K562 (cell line): Measurements from ENCODE around the gene BRAF. TPM values are rescaled to one million over a fixed set of nuclear protein-coding genes. Genes with fewer than 3 reads are reported as not detected.
A peak's percentile ranks its signal among the peaks of the same experiment; 100 is the strongest.

ENCODE experiments used
- ARHGAP35 ChIP-seq: fragments of 450-650 bp; IDR thresholded peaks from 2 replicates; pipeline ENCODE4 v1.6.1; 2018; ENCODE audit not compliant: partially characterized antibody
- BRD4 ChIP-seq: fragments of 200-600 bp; sonication (generic); IDR thresholded peaks from 2 replicates; pipeline ENCODE4 v1.6.1; 2017; ENCODE audit warnings: inconsistent platforms
- CBFB ChIP-seq: sonication (generic); formaldehyde crosslinking; IDR thresholded peaks from 2 replicates; pipeline ENCODE4 v1.4.0; 2020; ENCODE audit warnings: mild to moderate bottlenecking, missing genetic modification reagents
- CTBP1 ChIP-seq: fragments of 450-650 bp; IDR thresholded peaks from 2 replicates; pipeline ENCODE4 v1.6.1; 2016; ENCODE audit warnings: borderline replicate concordance
- DACH1 ChIP-seq: fragments of 450-650 bp; IDR thresholded peaks from 2 replicates; pipeline ENCODE4 v1.6.1; 2018; ENCODE audit not compliant: partially characterized antibody
- DIDO1 ChIP-seq: fragments of 450-650 bp; IDR thresholded peaks from 2 replicates; pipeline ENCODE4 v1.6.1; 2016; ENCODE audit warnings: low read depth, missing biosample characterization, missing genetic modification characterization
- E2F5 ChIP-seq: sonication (generic); formaldehyde crosslinking; IDR thresholded peaks from 2 replicates; pipeline ENCODE4 v1.8.0; 2022; ENCODE audit warnings: mild to moderate bottlenecking, missing genetic modification reagents
- ELF2 ChIP-seq: fragments of 250-450 bp; sonication (Bioruptor Pico); IDR thresholded peaks from 2 replicates; pipeline ENCODE4 v1.5.0; 2021; ENCODE audit warnings: mild to moderate bottlenecking
- ESRRA ChIP-seq: fragments of 450-650 bp; IDR thresholded peaks from 2 replicates; pipeline ENCODE4 v1.6.1; 2014; ENCODE audit warnings: low read depth, mild to moderate bottlenecking, moderate library complexity, borderline replicate concordance
- HDAC2 ChIP-seq: fragments of 450-650 bp; IDR thresholded peaks from 2 replicates; pipeline ENCODE4 v1.6.1; 2016; ENCODE audit warnings: mild to moderate bottlenecking
- ID3 ChIP-seq, 2 experiments: fragments of 250-450 bp in 1 of 2; fragments of 450-650 bp in 1 of 2; sonication (Bioruptor Pico) in 1 of 2; IDR thresholded peaks; 2 replicates each; pipeline versions ENCODE4 v1.6.1 to v1.8.0; 2016 to 2021; ENCODE audit warnings: mild to moderate bottlenecking in 2 of 2, moderate library complexity in 2 of 2, missing compliant biosample characterization in 1 of 2, missing genetic modification characterization in 1 of 2
- KLF13 ChIP-seq: fragments of 450-650 bp; IDR thresholded peaks from 2 replicates; pipeline ENCODE4 v1.6.1; 2016; ENCODE audit warnings: missing genetic modification characterization, low read depth, mild to moderate bottlenecking, missing compliant biosample characterization, moderate library complexity, borderline replicate concordance
- KLF6 ChIP-seq: fragments of 250-450 bp; sonication (Bioruptor Pico); IDR thresholded peaks from 2 replicates; pipeline ENCODE4 v1.4.0; 2020; ENCODE audit warnings: mild to moderate bottlenecking, moderate library complexity, borderline replicate concordance
- NR1H2 ChIP-seq: sonication (generic); formaldehyde crosslinking; IDR thresholded peaks from 2 replicates; pipeline ENCODE4 v1.4.0; 2020; ENCODE audit warnings: mild to moderate bottlenecking, missing genetic modification reagents
- NR4A1 ChIP-seq, 2 experiments: fragments of 250-450 bp in 1 of 2; fragments of 450-650 bp in 1 of 2; sonication (Bioruptor Pico) in 1 of 2; IDR thresholded peaks; 2 replicates each; pipeline versions ENCODE4 v1.4.0 to v1.6.1; 2016 to 2020; ENCODE audit warnings: mild to moderate bottlenecking in 2 of 2, missing compliant biosample characterization in 1 of 2, missing genetic modification characterization in 1 of 2, moderate library complexity in 1 of 2
- PKNOX1 ChIP-seq: fragments of 450-650 bp; IDR thresholded peaks from 2 replicates; pipeline ENCODE4 v1.6.1; 2016
- RB1 ChIP-seq: fragments of 450-650 bp; IDR thresholded peaks from 2 replicates; pipeline ENCODE4 v1.6.1; 2017; ENCODE audit warnings: low read depth, mild to moderate bottlenecking
- RNF2 ChIP-seq: sonication (generic); IDR thresholded peaks from 2 replicates; pipeline ENCODE4 v1.6.1; 2016
- STAT5A ChIP-seq: IDR thresholded peaks from 2 replicates; pipeline ENCODE4 v1.6.1; 2012; ENCODE audit warnings: low read length, inconsistent platforms, borderline replicate concordance
- SUPT5H ChIP-seq: fragments of 450-650 bp; IDR thresholded peaks from 2 replicates; pipeline ENCODE4 v1.6.1; 2016
- VEZF1 ChIP-seq: fragments of 200-800 bp; sonication (Bioruptor generic); IDR thresholded peaks from 2 replicates; pipeline ENCODE4 v1.6.1; 2017; ENCODE audit warnings: missing genetic modification characterization, missing compliant biosample characterization
- ZBTB7A ChIP-seq: IDR thresholded peaks from 2 replicates; pipeline ENCODE4 v1.6.1; 2011; ENCODE audit warnings: low read depth, mild to moderate bottlenecking, low read length, moderate library complexity, borderline replicate concordance; ENCODE audit not compliant: control insufficient read depth
- ZNF184 ChIP-seq: sonication (generic); formaldehyde crosslinking; IDR thresholded peaks from 2 replicates; pipeline ENCODE4 v1.5.0; 2020; ENCODE audit warnings: missing genetic modification reagents
- ZNF212 ChIP-seq: fragments of 450-650 bp; formaldehyde crosslinking; IDR thresholded peaks from 2 replicates; pipeline ENCODE4 v1.4.0; 2020; ENCODE audit warnings: mild to moderate bottlenecking
- ZNF79 ChIP-seq: fragments of 250-450 bp; sonication (Bioruptor Pico); IDR thresholded peaks from 2 replicates; pipeline ENCODE4 v1.4.0; 2020; ENCODE audit warnings: low read depth, mild to moderate bottlenecking, moderate library complexity
- polyA plus RNA-seq, 8 experiments: library from polyadenylated mRNA; depleted of rRNA in 4 of 8; stranded (reverse) in 5 of 8; unstranded in 3 of 8; fragments of >200 nt; fragmentation: Nextera tagmentation in 2 of 8; fragmentation: Illumina TruSeq in 1 of 8; extraction: Ambion mirVana in 2 of 8; extraction: Trizol in 1 of 8; gene quantifications; 2 replicates each; pipeline versions ENCODE4 v1.2.1 to v1.2.3, GENCODE V29; 2011 to 2014; ENCODE audit warnings: inconsistent platforms in 1 of 8, missing spikeins in 1 of 8
- total RNA-seq, 7 experiments: library from RNA; depleted of rRNA in 6 of 7; stranded (reverse); fragments of >200 nt in 6 of 7; fragmentation: Illumina TruSeq in 2 of 7; extraction: Trizol in 2 of 7; gene quantifications; 2 replicates each; pipeline versions ENCODE4 v1.2.1 to v1.2.3, GENCODE V29; 2011 to 2021; ENCODE audit warnings: low replicate concordance in 1 of 7

BRAF gene
- total and polyA plus RNA-seq, 9 of the 15 experiments (the other 6 are each of a cell fraction or from before 2014, with no cell fraction given) = 3.6 to 38.3 (median 21.9) TPM

- TF ChIP-seq PKNOX1 (no peak), SUPT5H (peak; percentile 99), ELF2 (CRISPR knock-in tag) (peak; percentile 63), ESRRA (peak; percentile 99), ZBTB7A (peak; percentile 64; the same call in 1 of the 2 replicates), KLF6 (peak; percentile 59; the same call in 1 of the 2 replicates), ARHGAP35 (no peak), HDAC2 (peak; percentile 29; the same call in 1 of the 2 replicates), RNF2 (peak; percentile 58; the same call in 1 of the 2 replicates), NR4A1 (CRISPR knock-in tag; IDR thresholded peaks at IDR 0.05) (0 out of 2 replicates have a peak, but pooled peaks have one; percentile 45), NR4A1 (tag; IDR thresholded peaks at IDR 0.05) (peak; percentile 71; the same call in 1 of the 2 replicates), CTBP1 (peak; percentile 96), RB1 (peak; percentile 89), ID3 (CRISPR knock-in tag; IDR thresholded peaks at IDR 0.05) (no peak), ID3 (tag; IDR thresholded peaks at IDR 0.05) (peak; percentile 82; the same call in 1 of the 2 replicates), CBFB (CRISPR knock-in tag) (peak; percentile 90), NR1H2 (CRISPR knock-in tag) (peak; percentile 97), ZNF184 (CRISPR knock-in tag) (no peak), ZNF212 (CRISPR knock-in tag) (0 out of 2 replicates have a peak, but pooled peaks have one; percentile 8), E2F5 (peak; percentile 88), STAT5A (no peak; the same call in 1 of the 2 replicates), VEZF1 (CRISPR knock-in tag) (peak; percentile 59), ZNF79 (CRISPR knock-in tag) (peak; percentile 12; the same call in 1 of the 2 replicates), KLF13 (peak; percentile 46; the same call in 1 of the 2 replicates), DACH1 (no peak), DIDO1 (peak; percentile 53; the same call in 1 of the 2 replicates), BRD4 (no peak; the same call in 1 of the 2 replicates)
Measured at GRCh38 chr7:140696680-140697446, 227.9 kb downstream of the BRAF start, which contains the start of gene NDUFB2 (continued).
